ENCODE data around the gene ARID3B.

DNA sequence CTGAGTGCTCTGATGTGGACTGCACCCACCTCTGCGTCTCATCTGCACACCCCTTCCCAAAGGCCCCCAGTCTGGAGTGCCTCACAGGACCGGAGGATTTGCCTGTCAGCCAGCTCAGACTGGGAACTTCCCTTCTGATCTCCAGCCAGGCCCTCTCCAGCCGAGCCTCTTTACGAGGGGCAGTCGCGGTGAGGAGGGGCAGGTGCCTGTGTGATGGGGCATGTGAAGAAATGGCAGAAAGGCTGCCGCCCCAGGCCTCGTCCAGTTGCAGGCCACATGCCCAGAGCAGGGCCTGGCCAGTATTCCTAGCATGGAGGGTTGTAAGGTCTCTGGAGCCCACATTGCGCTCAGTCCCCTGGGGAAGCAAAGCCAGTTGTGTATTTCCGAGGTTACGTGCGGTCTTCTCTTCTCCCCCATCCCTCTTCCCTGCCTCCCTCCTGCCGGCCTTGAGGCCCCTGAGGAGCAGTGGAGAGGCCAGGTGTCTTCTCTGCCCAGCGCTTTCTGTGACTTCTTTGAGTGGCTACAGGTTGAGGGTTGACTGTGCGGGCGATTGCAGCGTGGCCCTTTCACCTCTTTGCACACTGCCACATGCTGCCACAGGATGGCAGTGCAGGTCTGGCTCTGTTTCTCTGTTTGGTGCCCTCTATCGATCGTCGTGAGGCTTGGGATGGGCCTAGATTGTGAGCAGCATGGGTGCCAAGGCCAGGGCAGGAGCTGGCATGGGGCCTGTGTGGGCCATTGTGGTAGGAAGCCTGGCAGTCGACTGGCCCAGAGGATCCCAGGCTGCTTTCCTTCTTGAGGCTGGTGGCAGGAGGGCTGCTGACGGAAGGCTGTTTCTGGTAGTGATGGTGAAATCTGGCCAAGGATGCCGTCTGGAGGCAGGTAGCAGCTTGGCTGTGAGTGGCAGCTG, 79.9 kb downstream of the ARID3B start:
- TF ChIP-seq, protein P1, sequence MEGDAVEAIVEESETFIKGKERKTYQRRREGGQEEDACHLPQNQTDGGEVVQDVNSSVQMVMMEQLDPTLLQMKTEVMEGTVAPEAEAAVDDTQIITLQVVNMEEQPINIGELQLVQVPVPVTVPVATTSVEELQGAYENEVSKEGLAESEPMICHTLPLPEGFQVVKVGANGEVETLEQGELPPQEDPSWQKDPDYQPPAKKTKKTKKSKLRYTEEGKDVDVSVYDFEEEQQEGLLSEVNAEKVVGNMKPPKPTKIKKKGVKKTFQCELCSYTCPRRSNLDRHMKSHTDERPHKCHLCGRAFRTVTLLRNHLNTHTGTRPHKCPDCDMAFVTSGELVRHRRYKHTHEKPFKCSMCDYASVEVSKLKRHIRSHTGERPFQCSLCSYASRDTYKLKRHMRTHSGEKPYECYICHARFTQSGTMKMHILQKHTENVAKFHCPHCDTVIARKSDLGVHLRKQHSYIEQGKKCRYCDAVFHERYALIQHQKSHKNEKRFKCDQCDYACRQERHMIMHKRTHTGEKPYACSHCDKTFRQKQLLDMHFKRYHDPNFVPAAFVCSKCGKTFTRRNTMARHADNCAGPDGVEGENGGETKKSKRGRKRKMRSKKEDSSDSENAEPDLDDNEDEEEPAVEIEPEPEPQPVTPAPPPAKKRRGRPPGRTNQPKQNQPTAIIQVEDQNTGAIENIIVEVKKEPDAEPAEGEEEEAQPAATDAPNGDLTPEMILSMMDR (IDR thresholded peaks at IDR 0.05), result peak; percentile 47 to 65 (median 49)
- TF ChIP-seq POLR2AphosphoS5 (IDR thresholded peaks at IDR 0.05) (peak in 1 of 2 donors; percentile 8), POLR2A (IDR thresholded peaks at IDR 0.05; ENCODE audit: low read depth) (no peak)
